Endothelial cell of hepatic sinusoid (primary cell): ENCODE results near the gene NCEH1.
"Not testable (repeated sequence)": the region's sequence is repeated elsewhere in the genome, so short reads cannot be mapped to it uniquely, and the experiment has no call there.

ENCODE experiments used
- in situ Hi-C: cut with HindIII; loops from 2 replicates; pipeline ENCODE4 v1.10.0; 2017; ENCODE audit warnings: low sequenced_read_pairs

NCEH1 gene

GRCh38 chr3:172708921-172709773, 1.7 kb downstream of the NCEH1 start:
- in situ Hi-C loops: no loop called here

GRCh38 chr3:172707967-172708366, 2.9 kb downstream of the NCEH1 start:
- in situ Hi-C loops: no loop called here

- in situ Hi-C loops: no loop called here
Observed at GRCh38 chr3:172707030-172707429, 3.8 kb downstream of the NCEH1 start.

GRCh38 chr3:172705170-172705569, 5.7 kb downstream of the NCEH1 start:
- in situ Hi-C loops: no loop called here

- in situ Hi-C loops: no loop called here
Observed at GRCh38 chr3:172704001-172704400, 6.9 kb downstream of the NCEH1 start.

- in situ Hi-C loops: not testable (repeated sequence)
Observed at GRCh38 chr3:172702731-172703130, 8.1 kb downstream of the NCEH1 start.

GRCh38 chr3:172702256-172702655, 8.6 kb downstream of the NCEH1 start:
- in situ Hi-C loops: no loop called here

GRCh38 chr3:172701751-172702150, 9.1 kb downstream of the NCEH1 start:
- in situ Hi-C loops: no loop called here

GRCh38 chr3:172700936-172701455, 9.9 kb downstream of the NCEH1 start:
- in situ Hi-C loops: no loop called here

GRCh38 chr3:172700256-172700655, 10.6 kb downstream of the NCEH1 start:
- in situ Hi-C loops: no loop called here

- in situ Hi-C loops: no loop called here
Observed at GRCh38 chr3:172699031-172699430, 11.8 kb downstream of the NCEH1 start.

GRCh38 chr3:172698631-172699030, 12.2 kb downstream of the NCEH1 start:
- in situ Hi-C loops: no loop called here

- in situ Hi-C loops: no loop called here
Observed at GRCh38 chr3:172697558-172697957, 13.3 kb downstream of the NCEH1 start.

- in situ Hi-C loops: no loop called here
Observed at GRCh38 chr3:172696357-172696756, 14.5 kb downstream of the NCEH1 start.

GRCh38 chr3:172694573-172695246, 16.2 kb downstream of the NCEH1 start:
- in situ Hi-C loops: no loop called here

- in situ Hi-C loops: no loop called here
Observed at GRCh38 chr3:172692751-172693338, 18.0 kb downstream of the NCEH1 start.

- in situ Hi-C loops: no loop called here
Observed at GRCh38 chr3:172690936-172691335, 19.9 kb downstream of the NCEH1 start.

GRCh38 chr3:172688588-172688987, 22.3 kb downstream of the NCEH1 start:
- in situ Hi-C loops: no loop called here

GRCh38 chr3:172687501-172687900, 23.4 kb downstream of the NCEH1 start:
- in situ Hi-C loops: no loop called here

- in situ Hi-C loops: no loop called here
Observed at GRCh38 chr3:172685331-172686214, 25.3 kb downstream of the NCEH1 start.

- in situ Hi-C loops: no loop called here
Observed at GRCh38 chr3:172680684-172681083, 30.2 kb downstream of the NCEH1 start.
